Measurements from ENCODE around the gene COL28A1. TPM values are rescaled to one million over a fixed set of nuclear protein-coding genes. Genes with fewer than 3 reads are reported as not detected.

The COL28A1 gene
- total RNA-seq, 1 experiment from 2014 or later, result 0.81 TPM

DNA sequence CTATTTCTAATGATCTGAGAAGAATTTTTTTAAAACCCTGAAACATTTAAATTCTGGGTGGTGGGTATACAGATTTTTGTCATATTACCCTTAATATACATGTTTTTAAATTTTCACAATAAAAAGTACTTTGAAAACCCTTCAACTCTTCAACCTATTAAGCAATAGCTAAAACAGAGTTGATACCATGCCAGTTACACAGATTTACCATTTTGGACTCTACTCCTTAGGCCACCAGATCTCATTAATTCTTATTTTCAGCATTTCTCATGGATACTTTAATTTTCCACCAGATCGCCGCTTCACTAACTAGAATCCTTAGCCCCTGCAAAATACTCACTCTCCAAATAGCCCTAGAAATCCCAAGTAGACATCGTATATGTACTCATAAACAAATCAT is 12.7 kb upstream of the COL28A1 start:
- Mint-ChIP-seq H3K36me3 (no peaks in the 10 kb centered on the region), H3K9me3 (no peaks in the 10 kb centered on the region), H3K4me1 (no peaks in the 10 kb centered on the region), H3K27me3 (ENCODE audit: low read depth) (no peaks in the 10 kb centered on the region), H3K27ac (no peak overlapping the region), H3K4me3 (no peak overlapping the region)
- DNase-seq (ENCODE audit: low spot score), result no peak
- CTCF ChIA-PET, result no interaction called here
- TF ChIP-seq ZNF425 (CRISPR knock-in tag; conservative IDR thresholded peaks at IDR 0.05) (no peak), ATF3 (CRISPR knock-in tag; conservative IDR thresholded peaks at IDR 0.05) (no peak), ZNF281 (CRISPR knock-in tag; IDR thresholded peaks at IDR 0.05) (no peak)
- TF ChIP-seq, protein P1, sequence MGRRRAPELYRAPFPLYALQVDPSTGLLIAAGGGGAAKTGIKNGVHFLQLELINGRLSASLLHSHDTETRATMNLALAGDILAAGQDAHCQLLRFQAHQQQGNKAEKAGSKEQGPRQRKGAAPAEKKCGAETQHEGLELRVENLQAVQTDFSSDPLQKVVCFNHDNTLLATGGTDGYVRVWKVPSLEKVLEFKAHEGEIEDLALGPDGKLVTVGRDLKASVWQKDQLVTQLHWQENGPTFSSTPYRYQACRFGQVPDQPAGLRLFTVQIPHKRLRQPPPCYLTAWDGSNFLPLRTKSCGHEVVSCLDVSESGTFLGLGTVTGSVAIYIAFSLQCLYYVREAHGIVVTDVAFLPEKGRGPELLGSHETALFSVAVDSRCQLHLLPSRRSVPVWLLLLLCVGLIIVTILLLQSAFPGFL (CRISPR knock-in tag; IDR thresholded peaks at IDR 0.05; ENCODE audit: borderline replicate concordance), result no peak
- TF ChIP-seq, protein P2, sequence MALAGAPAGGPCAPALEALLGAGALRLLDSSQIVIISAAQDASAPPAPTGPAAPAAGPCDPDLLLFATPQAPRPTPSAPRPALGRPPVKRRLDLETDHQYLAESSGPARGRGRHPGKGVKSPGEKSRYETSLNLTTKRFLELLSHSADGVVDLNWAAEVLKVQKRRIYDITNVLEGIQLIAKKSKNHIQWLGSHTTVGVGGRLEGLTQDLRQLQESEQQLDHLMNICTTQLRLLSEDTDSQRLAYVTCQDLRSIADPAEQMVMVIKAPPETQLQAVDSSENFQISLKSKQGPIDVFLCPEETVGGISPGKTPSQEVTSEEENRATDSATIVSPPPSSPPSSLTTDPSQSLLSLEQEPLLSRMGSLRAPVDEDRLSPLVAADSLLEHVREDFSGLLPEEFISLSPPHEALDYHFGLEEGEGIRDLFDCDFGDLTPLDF (CRISPR knock-in tag; IDR thresholded peaks at IDR 0.05), result no peak
- TF ChIP-seq, protein P3, sequence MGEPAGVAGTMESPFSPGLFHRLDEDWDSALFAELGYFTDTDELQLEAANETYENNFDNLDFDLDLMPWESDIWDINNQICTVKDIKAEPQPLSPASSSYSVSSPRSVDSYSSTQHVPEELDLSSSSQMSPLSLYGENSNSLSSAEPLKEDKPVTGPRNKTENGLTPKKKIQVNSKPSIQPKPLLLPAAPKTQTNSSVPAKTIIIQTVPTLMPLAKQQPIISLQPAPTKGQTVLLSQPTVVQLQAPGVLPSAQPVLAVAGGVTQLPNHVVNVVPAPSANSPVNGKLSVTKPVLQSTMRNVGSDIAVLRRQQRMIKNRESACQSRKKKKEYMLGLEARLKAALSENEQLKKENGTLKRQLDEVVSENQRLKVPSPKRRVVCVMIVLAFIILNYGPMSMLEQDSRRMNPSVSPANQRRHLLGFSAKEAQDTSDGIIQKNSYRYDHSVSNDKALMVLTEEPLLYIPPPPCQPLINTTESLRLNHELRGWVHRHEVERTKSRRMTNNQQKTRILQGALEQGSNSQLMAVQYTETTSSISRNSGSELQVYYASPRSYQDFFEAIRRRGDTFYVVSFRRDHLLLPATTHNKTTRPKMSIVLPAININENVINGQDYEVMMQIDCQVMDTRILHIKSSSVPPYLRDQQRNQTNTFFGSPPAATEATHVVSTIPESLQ (CRISPR knock-in tag; IDR thresholded peaks at IDR 0.05), result no peak
- POLR2A ChIA-PET, result no interaction called here
- no peak for ATAC-seq

DNA sequence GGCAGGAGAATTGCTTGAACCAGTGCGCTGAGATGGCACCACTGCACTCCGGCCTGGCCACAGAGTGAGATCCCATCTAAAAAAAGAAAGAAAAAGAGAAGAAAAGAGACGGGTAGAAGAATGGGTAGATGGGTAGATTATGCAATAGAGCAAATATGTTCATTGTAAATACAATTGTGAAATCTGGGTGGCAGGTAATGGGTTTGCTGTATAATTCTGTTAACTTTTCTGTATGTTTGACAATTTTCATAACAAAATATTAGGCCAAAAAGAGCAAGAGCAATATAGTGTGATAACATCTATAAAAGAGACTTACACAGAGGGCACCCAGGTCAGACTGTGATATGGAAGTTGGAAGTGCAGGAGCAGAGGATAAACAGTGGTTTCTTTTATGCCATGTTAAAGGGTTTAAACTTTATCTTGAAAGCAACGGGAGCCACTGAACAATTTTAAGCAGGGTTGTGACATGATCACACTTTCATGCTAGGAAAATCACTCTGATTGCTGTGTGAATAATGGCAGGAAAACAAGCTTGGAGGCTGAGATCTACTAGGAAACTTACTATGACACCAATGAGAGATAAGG is 6.7 kb upstream of the COL28A1 start:
- no peak for DNase-seq (ENCODE audit: low spot score)
- ATAC-seq, result no peak
- no peak for TF ChIP-seq FOXP1 (CRISPR knock-in tag; IDR thresholded peaks at IDR 0.05; ENCODE audit: borderline replicate concordance)
- TF ChIP-seq HMGA2 (CRISPR knock-in tag; IDR thresholded peaks at IDR 0.05), result no peak
- TF ChIP-seq SP1 (CRISPR knock-in tag; conservative IDR thresholded peaks at IDR 0.05), result no peak
- TF ChIP-seq ARID4B (CRISPR knock-in tag; IDR thresholded peaks at IDR 0.05; ENCODE audit: borderline replicate concordance), result no peak
- TF ChIP-seq ZNF423 (CRISPR knock-in tag; IDR thresholded peaks at IDR 0.05), result no peak
- TF ChIP-seq FOXJ3 (CRISPR knock-in tag; IDR thresholded peaks at IDR 0.05; ENCODE audit: borderline replicate concordance), result no peak
- no peak for TF ChIP-seq OVOL2 (CRISPR knock-in tag; IDR thresholded peaks at IDR 0.05; ENCODE audit: borderline replicate concordance)
- TF ChIP-seq, protein P4, sequence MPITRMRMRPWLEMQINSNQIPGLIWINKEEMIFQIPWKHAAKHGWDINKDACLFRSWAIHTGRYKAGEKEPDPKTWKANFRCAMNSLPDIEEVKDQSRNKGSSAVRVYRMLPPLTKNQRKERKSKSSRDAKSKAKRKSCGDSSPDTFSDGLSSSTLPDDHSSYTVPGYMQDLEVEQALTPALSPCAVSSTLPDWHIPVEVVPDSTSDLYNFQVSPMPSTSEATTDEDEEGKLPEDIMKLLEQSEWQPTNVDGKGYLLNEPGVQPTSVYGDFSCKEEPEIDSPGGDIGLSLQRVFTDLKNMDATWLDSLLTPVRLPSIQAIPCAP (CRISPR knock-in tag; IDR thresholded peaks at IDR 0.05), result no peak
- no peak for TF ChIP-seq TEAD1 (CRISPR knock-in tag; IDR thresholded peaks at IDR 0.05)
- TF ChIP-seq CREB1 (CRISPR knock-in tag; IDR thresholded peaks at IDR 0.05), result no peak
- ChIA-PET POLR2A (no interaction called here), CTCF (no interaction called here)
- H3K9me3 Mint-ChIP-seq, result no peaks in the 10 kb centered on the region
- H3K27ac Mint-ChIP-seq, result no peak overlapping the region
- H3K27me3 Mint-ChIP-seq (ENCODE audit: low read depth), result no peaks in the 10 kb centered on the region
- H3K36me3 Mint-ChIP-seq, result no peaks in the 10 kb centered on the region
- H3K4me1 Mint-ChIP-seq, result 0 out of 2 replicates have a peak, but pooled peaks cover 3% of the 10 kb centered on the region
- H3K4me3 Mint-ChIP-seq, result no peak overlapping the region
